Measurements from ENCODE around the gene SDSL. TPM values are rescaled to one million over a fixed set of nuclear protein-coding genes. Genes with fewer than 3 reads are reported as not detected.

SDSL gene
- total and polyA plus RNA-seq, 2 of the 13 experiments (the other 11 are each of a cell fraction or from before 2014, with no cell fraction given) = 1.2 to 1.7 TPM

GRCh38 chr12:113418213-113418879 lies 3.8 kb upstream of the SDSL start:
- H3K27ac ChIP-seq (ENCODE audit: extremely low read length, insufficient read depth, low read length) = peak overlapping the region; percentile 36
- H4K20me1 ChIP-seq (ENCODE audit: insufficient read depth, low read length) = no peaks in the 10 kb centered on the region
- H3K9me3 ChIP-seq (ENCODE audit: low read length) = no peaks in the 10 kb centered on the region
- peak overlapping the region; percentile 70 for H3K4me2 ChIP-seq (ENCODE audit: low read depth, low read length)
- FAIRE-seq (peak; percentile 88), DNase-seq (ENCODE audit: low spot score) (peak; percentile 80), ATAC-seq (peak; percentile 81)
- WGBS (ENCODE audit: low lambda C conversion rate) = 2% methylated on average over 9 of the region's 13 CpGs
- POLR2A ChIA-PET = interaction anchor here (0.6 to 1.1 kb wide), 3 partner anchors 41 to 1193 kb away, joined by 3 read pairs; no protein-coding TSS in a partner anchor
- no peak overlapping the region for H3K9ac ChIP-seq (ENCODE audit: insufficient read depth, low read depth, low read length)
- H3K27me3 ChIP-seq (ENCODE audit: control insufficient read depth in 1 of 2, insufficient read depth in 2 of 2, low read length in 2 of 2) = 0 out of 5 replicates have a peak, but pooled peaks cover 0 to 4% of the 10 kb centered on the region in 2 experiments
- in situ Hi-C loops (cut with HindIII; ENCODE audit: extremely low pct_ligation_motif_present, low pct_unique_long_range_greater_than_20kb) (no loop called here), intact Hi-C loops (cut with micrococcal nuclease; ENCODE audit: unreplicated experiment) (no loop called here)
- H3K36me3 ChIP-seq (replicated peaks in 1 of 2; ENCODE audit: control insufficient read depth in 1 of 2, insufficient read depth in 2 of 2, low read length in 2 of 2) = no peaks in the 10 kb centered on the region
- H2AFZ ChIP-seq (ENCODE audit: low read length) = peak overlapping the region; percentile 4
- BruUV-seq (replicated peaks) = no TSS peak
- H3K4me3 ChIP-seq (replicated peaks in 1 of 3; ENCODE audit: insufficient read depth in 1 of 3, low read depth in 2 of 3, low read length in 3 of 3) = peak overlapping the region in 1 of 3 experiments; percentile 54; a peak in 2 of 6 replicates
- peaks cover 71% of the 10 kb centered on the region for H3K4me1 ChIP-seq (ENCODE audit: insufficient read depth, low read length)
- CTCF ChIA-PET (ENCODE audit: low intra/inter-chr PET ratio, low total read pairs) = no interaction called here
- H3K79me2 ChIP-seq (ENCODE audit: insufficient read depth, low read length) = no peaks in the 10 kb centered on the region
- no peak for TF ChIP-seq FOSL1 (CRISPR knock-in tag; IDR thresholded peaks at IDR 0.05; ENCODE audit: borderline replicate concordance)
- peak; percentile 46; the same call in 1 of the 2 replicates for TF ChIP-seq SALL1 (CRISPR knock-in tag; IDR thresholded peaks at IDR 0.05)
- no peak for TF ChIP-seq JUN (CRISPR knock-in tag; IDR thresholded peaks at IDR 0.05)
- no peak for TF ChIP-seq PBX2 (CRISPR knock-in tag; IDR thresholded peaks at IDR 0.05)
- no peak for TF ChIP-seq ZC3H13 (CRISPR knock-in tag; IDR thresholded peaks at IDR 0.05)
- no peak for TF ChIP-seq ZBTB1 (CRISPR knock-in tag; IDR thresholded peaks at IDR 0.05; ENCODE audit: borderline replicate concordance)
- peak; percentile 45 for TF ChIP-seq MEF2D (CRISPR knock-in tag; IDR thresholded peaks at IDR 0.05)
- no peak for TF ChIP-seq ZNF260 (CRISPR knock-in tag; IDR thresholded peaks at IDR 0.05; ENCODE audit: borderline replicate concordance, low read depth)
- TF ChIP-seq ZNF766 (CRISPR knock-in tag; IDR thresholded peaks at IDR 0.05; ENCODE audit: borderline replicate concordance) = no peak
- no peak for TF ChIP-seq ATRX (CRISPR knock-in tag; IDR thresholded peaks at IDR 0.05; ENCODE audit: borderline replicate concordance)
- TF ChIP-seq, protein P1, sequence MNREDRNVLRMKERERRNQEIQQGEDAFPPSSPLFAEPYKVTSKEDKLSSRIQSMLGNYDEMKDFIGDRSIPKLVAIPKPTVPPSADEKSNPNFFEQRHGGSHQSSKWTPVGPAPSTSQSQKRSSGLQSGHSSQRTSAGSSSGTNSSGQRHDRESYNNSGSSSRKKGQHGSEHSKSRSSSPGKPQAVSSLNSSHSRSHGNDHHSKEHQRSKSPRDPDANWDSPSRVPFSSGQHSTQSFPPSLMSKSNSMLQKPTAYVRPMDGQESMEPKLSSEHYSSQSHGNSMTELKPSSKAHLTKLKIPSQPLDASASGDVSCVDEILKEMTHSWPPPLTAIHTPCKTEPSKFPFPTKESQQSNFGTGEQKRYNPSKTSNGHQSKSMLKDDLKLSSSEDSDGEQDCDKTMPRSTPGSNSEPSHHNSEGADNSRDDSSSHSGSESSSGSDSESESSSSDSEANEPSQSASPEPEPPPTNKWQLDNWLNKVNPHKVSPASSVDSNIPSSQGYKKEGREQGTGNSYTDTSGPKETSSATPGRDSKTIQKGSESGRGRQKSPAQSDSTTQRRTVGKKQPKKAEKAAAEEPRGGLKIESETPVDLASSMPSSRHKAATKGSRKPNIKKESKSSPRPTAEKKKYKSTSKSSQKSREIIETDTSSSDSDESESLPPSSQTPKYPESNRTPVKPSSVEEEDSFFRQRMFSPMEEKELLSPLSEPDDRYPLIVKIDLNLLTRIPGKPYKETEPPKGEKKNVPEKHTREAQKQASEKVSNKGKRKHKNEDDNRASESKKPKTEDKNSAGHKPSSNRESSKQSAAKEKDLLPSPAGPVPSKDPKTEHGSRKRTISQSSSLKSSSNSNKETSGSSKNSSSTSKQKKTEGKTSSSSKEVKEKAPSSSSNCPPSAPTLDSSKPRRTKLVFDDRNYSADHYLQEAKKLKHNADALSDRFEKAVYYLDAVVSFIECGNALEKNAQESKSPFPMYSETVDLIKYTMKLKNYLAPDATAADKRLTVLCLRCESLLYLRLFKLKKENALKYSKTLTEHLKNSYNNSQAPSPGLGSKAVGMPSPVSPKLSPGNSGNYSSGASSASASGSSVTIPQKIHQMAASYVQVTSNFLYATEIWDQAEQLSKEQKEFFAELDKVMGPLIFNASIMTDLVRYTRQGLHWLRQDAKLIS (CRISPR knock-in tag; IDR thresholded peaks at IDR 0.05) = no peak
- TF ChIP-seq ZNF772 (CRISPR knock-in tag; IDR thresholded peaks at IDR 0.05) = no peak
- no peak for TF ChIP-seq ZNF512 (CRISPR knock-in tag; IDR thresholded peaks at IDR 0.05)
- TF ChIP-seq AHR (CRISPR knock-in tag; IDR thresholded peaks at IDR 0.05) = no peak
- TF ChIP-seq NFATC3 (CRISPR knock-in tag; IDR thresholded peaks at IDR 0.05) = no peak
- TF ChIP-seq PCBP1 (IDR thresholded peaks at IDR 0.05; ENCODE audit: borderline replicate concordance, low read depth, low read length) = no peak
